ENCODE measurements around the gene ADA. TPM values are rescaled to one million over a fixed set of nuclear protein-coding genes. Genes with fewer than 3 reads are reported as not detected.
"Not testable (repeated sequence)": the region's sequence is repeated elsewhere in the genome, so short reads cannot be mapped to it uniquely, and the experiment has no call there.

Gene ADA
- total and polyA plus RNA-seq, 3 experiments from 2014 or later, result 21.1 to 56.4 (median 21.3) TPM

DNA sequence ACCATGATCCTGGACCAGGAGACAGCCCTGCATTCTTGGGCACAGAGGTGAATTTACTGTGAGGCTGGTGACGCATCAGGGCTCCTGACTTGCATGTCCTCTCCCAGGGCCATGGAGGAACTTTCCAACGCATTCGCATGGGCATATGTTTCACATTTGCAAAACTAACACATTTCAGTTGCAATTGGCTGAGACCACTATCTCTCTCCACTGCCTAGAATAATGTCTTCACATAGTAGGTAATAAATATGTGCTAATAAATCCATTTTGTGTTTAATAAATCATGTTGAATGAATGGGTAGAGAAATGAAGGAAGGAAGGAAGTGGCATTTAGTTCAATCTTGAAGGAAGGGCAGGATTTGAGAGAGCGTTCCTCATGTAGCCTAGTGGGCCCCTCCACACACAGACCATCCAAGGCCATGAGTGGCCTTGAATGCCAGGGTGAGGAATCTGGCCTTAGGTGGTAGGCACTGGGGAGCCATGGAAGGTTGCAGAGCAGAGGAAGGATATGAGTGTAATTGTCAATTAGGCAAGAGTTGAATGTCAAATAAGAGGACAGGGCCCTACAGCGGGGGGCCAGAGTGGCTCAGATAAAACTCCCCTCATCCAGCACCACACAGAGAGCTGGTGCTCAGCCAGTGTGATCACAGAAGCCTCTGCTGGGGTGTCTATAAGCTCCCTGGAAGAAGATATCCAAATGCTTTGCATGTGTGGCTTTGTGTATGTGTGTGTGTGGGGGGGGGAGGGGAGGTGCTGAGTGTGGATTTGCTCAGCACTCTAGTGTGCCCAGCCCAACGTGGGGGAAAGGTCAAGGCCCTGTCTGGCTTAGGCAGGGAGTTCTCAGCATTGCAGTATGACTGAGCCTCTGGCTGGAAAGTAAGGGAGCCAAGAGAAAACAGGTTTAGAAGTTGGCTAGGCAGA, 32.8 kb upstream of the ADA start:
- H3K4me3 Mint-ChIP-seq, result no peak overlapping the region
- DNase-seq, result no peak
- no peaks in the 10 kb centered on the region for H3K9me3 Mint-ChIP-seq
- H3K36me3 ChIP-seq (ENCODE audit: insufficient read depth, low read length), result no peaks in the 10 kb centered on the region
- ChIA-PET CTCF (interaction anchor here (0.7 to 6.4 kb wide), 39 partner anchors 10 to 609 kb away, joined by 3 to 130 read pairs (median 6); partner anchors contain the start of genes ADA and TTPAL), POLR2A (interaction anchor here (0.9 to 1.5 kb wide), 3 partner anchors 32 to 162 kb away, joined by 3 to 7 read pairs (median 5); partner anchors contain the start of genes ADA and SERINC3)
- H3K27me3 Mint-ChIP-seq, result peaks cover 5 to 19% of the 10 kb centered on the region in 2 donors
- peaks cover 9 to 19% (median 12%) of the 10 kb centered on the region in 3 donors for H3K4me1 Mint-ChIP-seq
- H3K36me3 Mint-ChIP-seq, result no peaks in the 10 kb centered on the region
- no peaks in the 10 kb centered on the region for H3K27me3 ChIP-seq (ENCODE audit: insufficient read depth, low read length, poor library complexity, severe bottlenecking)
- no peaks in the 10 kb centered on the region for H3K9me3 ChIP-seq (ENCODE audit: low read length)
- no peak overlapping the region for H3K27ac ChIP-seq (ENCODE audit: low read depth, low read length)
- H3K27ac Mint-ChIP-seq, result peak overlapping the region in 4 of 8 donors; percentile 26 to 84 (median 58)
- H3K4me3 ChIP-seq (ENCODE audit: low read length), result no peak overlapping the region
- H3K4me1 ChIP-seq (ENCODE audit: insufficient read depth, low read length), result no peaks in the 10 kb centered on the region

GRCh38 chr20:44683263-44684046, 32.0 kb upstream of the ADA start:
- no peaks in the 10 kb centered on the region for H3K36me3 ChIP-seq (ENCODE audit: insufficient read depth, low read length)
- no peak overlapping the region for H3K27ac ChIP-seq (ENCODE audit: low read depth, low read length)
- no peaks in the 10 kb centered on the region for H3K9me3 Mint-ChIP-seq
- POLR2A ChIA-PET, result interaction anchor here (0.6 to 1.5 kb wide), 4 partner anchors 29 to 162 kb away, joined by 3 to 7 read pairs (median 4); partner anchors contain the start of genes ADA and SERINC3
- peaks cover 4 to 19% of the 10 kb centered on the region in 2 donors for H3K27me3 Mint-ChIP-seq
- no peak overlapping the region for H3K4me3 ChIP-seq (ENCODE audit: low read length)
- H3K4me1 Mint-ChIP-seq, result peaks cover 9 to 19% (median 12%) of the 10 kb centered on the region in 3 donors
- H3K9me3 ChIP-seq (ENCODE audit: low read length), result no peaks in the 10 kb centered on the region
- CTCF ChIA-PET, result interaction anchor here (0.7 to 6.4 kb wide), 34 partner anchors 11 to 1088 kb away, joined by 3 to 130 read pairs (median 5); partner anchors contain the start of genes ADA and TTPAL
- H3K27ac Mint-ChIP-seq, result peak overlapping the region in 1 of 8 donors; percentile 84
- H3K36me3 Mint-ChIP-seq, result no peaks in the 10 kb centered on the region
- no peaks in the 10 kb centered on the region for H3K27me3 ChIP-seq (ENCODE audit: insufficient read depth, low read length, poor library complexity, severe bottlenecking)
- no peak overlapping the region for H3K4me3 Mint-ChIP-seq
- peak; percentile 18 to 76 (median 34) for DNase-seq
- no peaks in the 10 kb centered on the region for H3K4me1 ChIP-seq (ENCODE audit: insufficient read depth, low read length)

- Mint-ChIP-seq H3K4me3 (no peak overlapping the region), H3K4me1 (peaks cover 9 to 19% (median 12%) of the 10 kb centered on the region in 3 donors), H3K27ac (no peak overlapping the region), H3K36me3 (no peaks in the 10 kb centered on the region), H3K27me3 (peaks cover 4 to 5% of the 10 kb centered on the region in 2 donors), H3K9me3 (no peaks in the 10 kb centered on the region)
- Histone ChIP-seq H3K9me3 (ENCODE audit: low read length) (no peaks in the 10 kb centered on the region), H3K36me3 (ENCODE audit: insufficient read depth, low read length) (no peaks in the 10 kb centered on the region), H3K4me3 (ENCODE audit: low read length) (no peak overlapping the region), H3K4me1 (ENCODE audit: insufficient read depth, low read length) (no peaks in the 10 kb centered on the region), H3K27ac (ENCODE audit: low read depth, low read length) (no peak overlapping the region), H3K27me3 (ENCODE audit: insufficient read depth, low read length, poor library complexity, severe bottlenecking) (no peaks in the 10 kb centered on the region)
- POLR2A ChIA-PET, result interaction anchor here (1.2 kb wide), 1 partner anchor 10 kb away, joined by 5 read pairs; no protein-coding TSS in a partner anchor
- CTCF ChIA-PET, result interaction anchor here (1.1 to 6.4 kb wide), 14 partner anchors 10 to 1089 kb away, joined by 3 to 130 read pairs (median 8); partner anchors contain the start of gene ADA
- DNase-seq, result no peak
Observed at GRCh38 chr20:44681796-44682566, 30.5 kb upstream of the ADA start.

DNA sequence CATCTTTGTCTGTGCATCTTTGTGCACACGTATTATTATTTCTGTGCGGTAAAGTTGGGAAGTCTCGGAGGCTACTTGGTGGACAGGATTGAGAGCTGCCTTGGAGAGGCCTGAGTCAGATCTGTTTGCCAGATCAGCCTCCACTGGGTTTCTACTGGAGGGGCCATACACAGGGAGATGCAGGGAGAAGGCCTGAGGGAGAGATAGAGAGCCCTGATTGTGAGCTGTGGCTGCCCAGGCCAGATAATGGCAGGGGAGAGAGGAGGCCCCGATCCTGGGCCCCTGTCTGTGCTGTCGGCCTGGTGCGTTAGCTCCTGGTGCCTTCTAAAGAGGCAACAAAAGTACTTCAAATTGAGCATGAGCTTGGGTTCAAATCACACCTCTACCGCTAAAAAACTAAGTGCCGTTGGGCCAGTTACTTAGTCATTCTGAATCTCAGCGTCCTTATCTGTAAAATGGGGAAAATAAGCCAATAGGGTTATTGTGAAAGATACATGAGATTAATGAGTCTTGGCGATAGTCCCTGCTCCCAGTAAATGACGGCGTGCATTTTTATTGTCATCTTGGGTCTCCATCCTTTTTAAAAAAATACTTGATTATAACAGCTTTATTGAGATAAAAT, 27.6 kb upstream of the ADA start:
- Mint-ChIP-seq H3K4me3 (no peak overlapping the region), H3K4me1 (peaks cover 4 to 8% (median 6%) of the 10 kb centered on the region in 3 donors), H3K36me3 (no peaks in the 10 kb centered on the region), H3K27ac (no peak overlapping the region), H3K9me3 (no peaks in the 10 kb centered on the region), H3K27me3 (no peaks in the 10 kb centered on the region)
- DNase-seq, result no peak
- Histone ChIP-seq H3K4me1 (ENCODE audit: insufficient read depth, low read length) (no peaks in the 10 kb centered on the region), H3K27me3 (ENCODE audit: insufficient read depth, low read length, poor library complexity, severe bottlenecking) (no peaks in the 10 kb centered on the region), H3K27ac (ENCODE audit: low read depth, low read length) (no peak overlapping the region), H3K4me3 (ENCODE audit: low read length) (no peak overlapping the region), H3K36me3 (ENCODE audit: insufficient read depth, low read length) (no peaks in the 10 kb centered on the region), H3K9me3 (ENCODE audit: low read length) (no peaks in the 10 kb centered on the region)
- POLR2A ChIA-PET, result no interaction called here
- CTCF ChIA-PET, result no interaction called here

- no peaks in the 10 kb centered on the region for H3K9me3 Mint-ChIP-seq
- no peaks in the 10 kb centered on the region for H3K36me3 Mint-ChIP-seq
- Histone ChIP-seq H3K4me1 (ENCODE audit: insufficient read depth, low read length) (no peaks in the 10 kb centered on the region), H3K27me3 (ENCODE audit: insufficient read depth, low read length, poor library complexity, severe bottlenecking) (no peaks in the 10 kb centered on the region), H3K4me3 (ENCODE audit: low read length) (no peak overlapping the region), H3K36me3 (ENCODE audit: insufficient read depth, low read length) (no peaks in the 10 kb centered on the region), H3K27ac (ENCODE audit: low read depth, low read length) (no peak overlapping the region), H3K9me3 (ENCODE audit: low read length) (no peaks in the 10 kb centered on the region)
- DNase-seq, result no peak
- no peaks in the 10 kb centered on the region for H3K4me1 Mint-ChIP-seq
- POLR2A ChIA-PET, result no interaction called here
- no peaks in the 10 kb centered on the region for H3K27me3 Mint-ChIP-seq
- no peak overlapping the region for H3K4me3 Mint-ChIP-seq
- H3K27ac Mint-ChIP-seq, result no peak overlapping the region
- CTCF ChIA-PET, result no interaction called here
Observed at GRCh38 chr20:44678242-44678641, 26.7 kb upstream of the ADA start.

- not testable (repeated sequence) for H3K27me3 Mint-ChIP-seq; H3K27ac ChIP-seq (ENCODE audit: low read depth, low read length); H3K9me3 ChIP-seq (ENCODE audit: low read length); H3K36me3 ChIP-seq (ENCODE audit: insufficient read depth, low read length); H3K36me3 Mint-ChIP-seq; H3K9me3 Mint-ChIP-seq; DNase-seq; H3K27me3 ChIP-seq (ENCODE audit: insufficient read depth, low read length, poor library complexity, severe bottlenecking)
- H3K4me1 ChIP-seq (ENCODE audit: insufficient read depth, low read length), result peaks cover 15% of the 10 kb centered on the region
- peaks cover 3 to 11% (median 9%) of the 10 kb centered on the region in 3 donors for H3K4me1 Mint-ChIP-seq
- peak overlapping the region in 2 of 8 donors; percentile 97 to 98 for H3K27ac Mint-ChIP-seq
- POLR2A ChIA-PET, result interaction anchor here (1.4 kb wide), 1 partner anchor 9 kb away, joined by 5 read pairs; no protein-coding TSS in a partner anchor
- H3K4me3 ChIP-seq (ENCODE audit: low read length), result peak overlapping the region; percentile 26
- peak overlapping the region in 5 of 7 donors; percentile 62 to 94 (median 88) for H3K4me3 Mint-ChIP-seq
- CTCF ChIA-PET, result interaction anchor here (0.9 to 2.9 kb wide), 6 partner anchors 8 to 438 kb away, joined by 3 to 24 read pairs (median 4); no protein-coding TSS in a partner anchor
Observed at GRCh38 chr20:44672318-44672902, 20.9 kb upstream of the ADA start.
